ENCODE measurements around the gene SUB1.

SUB1 gene

DNA sequence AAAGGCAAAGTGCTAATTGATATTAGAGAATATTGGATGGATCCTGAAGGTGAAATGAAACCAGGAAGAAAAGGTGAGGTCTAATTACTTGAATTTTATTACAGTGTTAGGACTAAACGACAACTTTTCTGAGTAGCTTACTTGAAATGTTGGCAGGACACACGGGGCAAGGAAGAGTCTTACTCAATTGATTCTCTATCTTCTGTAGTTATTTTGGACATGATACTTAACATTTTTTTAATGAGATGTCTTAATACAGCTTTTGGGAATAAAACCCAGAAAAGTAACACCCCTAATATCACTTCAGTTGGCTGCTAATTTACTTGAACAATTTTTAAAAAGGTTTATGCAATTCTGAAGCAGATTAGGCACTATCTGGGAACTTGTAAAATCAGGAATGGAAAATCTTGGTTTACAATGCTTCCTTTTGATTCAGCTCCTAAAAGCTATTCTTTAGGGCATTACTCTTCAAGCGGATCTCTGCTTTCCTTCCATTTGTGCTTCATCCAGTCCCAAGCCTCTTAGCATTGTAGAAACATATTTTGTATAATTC, 13.7 kb downstream of the SUB1 start:
- WGBS, 2 experiments: 96 to 98% methylated on average over 2 to 3 of the region's 3 CpGs
- Histone ChIP-seq H3K4me3 (ENCODE audit: insufficient read depth, low read depth, low read length) (no peak overlapping the region), H3K27me3 (ENCODE audit: control insufficient read depth, insufficient read depth, low read length, poor library complexity, severe bottlenecking) (no peaks in the 10 kb centered on the region), H3K4me1 (ENCODE audit: control insufficient read depth, insufficient read depth, low read length) (no peaks in the 10 kb centered on the region), H3K36me3 (ENCODE audit: control insufficient read depth, insufficient read depth, low read length) (peaks cover 50% of the 10 kb centered on the region), H3K9me3 (ENCODE audit: control insufficient read depth, low read length) (no peaks in the 10 kb centered on the region), H3K27ac (ENCODE audit: insufficient read depth, low read depth, low read length, poor library complexity, severe bottlenecking) (no peak overlapping the region)

GRCh38 chr5:32600054-32600622, 14.8 kb downstream of the SUB1 start:
- no peak overlapping the region for H3K27ac ChIP-seq (ENCODE audit: insufficient read depth, low read depth, low read length, poor library complexity, severe bottlenecking)
- 97% methylated on average over 4 of the region's 4 CpGs for WGBS, 2 experiments
- no peaks in the 10 kb centered on the region for H3K9me3 ChIP-seq (ENCODE audit: control insufficient read depth, low read length)
- H3K36me3 ChIP-seq (ENCODE audit: control insufficient read depth, insufficient read depth, low read length): peaks cover 43% of the 10 kb centered on the region
- no peak overlapping the region for H3K4me3 ChIP-seq (ENCODE audit: insufficient read depth, low read depth, low read length)
- H3K4me1 ChIP-seq (ENCODE audit: control insufficient read depth, insufficient read depth, low read length): no peaks in the 10 kb centered on the region
- H3K27me3 ChIP-seq (ENCODE audit: control insufficient read depth, insufficient read depth, low read length, poor library complexity, severe bottlenecking): no peaks in the 10 kb centered on the region

DNA sequence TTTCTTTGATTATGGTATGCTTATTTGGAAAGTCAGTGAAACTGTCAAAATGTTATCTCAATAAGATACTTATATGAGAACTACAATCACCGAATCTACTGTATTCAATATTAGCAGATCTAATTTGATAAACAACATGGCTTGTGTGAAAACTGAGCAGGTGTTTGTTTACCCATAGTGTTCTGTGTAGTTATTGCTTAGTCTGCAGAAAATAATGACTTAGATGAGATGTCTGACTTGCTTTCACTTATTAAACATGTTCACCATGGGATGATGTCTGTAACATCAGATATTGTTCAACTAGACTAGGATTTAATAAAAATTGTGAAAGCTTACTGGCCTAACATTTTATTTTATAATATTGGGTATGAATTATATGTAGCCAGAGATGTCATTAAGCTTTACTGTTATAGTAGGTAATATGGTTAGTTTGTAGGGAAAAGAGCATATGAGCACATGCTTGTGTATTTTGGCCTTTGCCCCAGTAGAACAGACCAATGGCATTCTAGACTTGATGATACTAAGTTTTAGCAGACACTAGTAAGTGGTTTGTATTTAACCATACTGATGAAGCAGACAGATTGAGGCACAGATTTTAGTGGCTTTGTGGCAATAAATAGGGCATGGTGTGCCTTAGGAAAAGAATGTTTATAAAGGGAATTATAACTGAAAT, 16.4 kb downstream of the SUB1 start:
- no peak overlapping the region for H3K27ac ChIP-seq (ENCODE audit: insufficient read depth, low read depth, low read length, poor library complexity, severe bottlenecking)
- no CpG with 5 or more reads among the region's 1 CpG for WGBS, 2 experiments
- peaks cover 30% of the 10 kb centered on the region for H3K36me3 ChIP-seq (ENCODE audit: control insufficient read depth, insufficient read depth, low read length)
- no peaks in the 10 kb centered on the region for H3K27me3 ChIP-seq (ENCODE audit: control insufficient read depth, insufficient read depth, low read length, poor library complexity, severe bottlenecking)
- H3K4me1 ChIP-seq (ENCODE audit: control insufficient read depth, insufficient read depth, low read length): no peaks in the 10 kb centered on the region
- H3K9me3 ChIP-seq (ENCODE audit: control insufficient read depth, low read length): no peaks in the 10 kb centered on the region
- no peak overlapping the region for H3K4me3 ChIP-seq (ENCODE audit: insufficient read depth, low read depth, low read length)

GRCh38 chr5:32602906-32603305, 17.5 kb downstream of the SUB1 start:
- H3K9me3 ChIP-seq (ENCODE audit: control insufficient read depth, low read length): no peaks in the 10 kb centered on the region
- H3K4me3 ChIP-seq (ENCODE audit: insufficient read depth, low read depth, low read length): no peak overlapping the region
- H3K36me3 ChIP-seq (ENCODE audit: control insufficient read depth, insufficient read depth, low read length): peaks cover 26% of the 10 kb centered on the region
- no peak overlapping the region for H3K27ac ChIP-seq (ENCODE audit: insufficient read depth, low read depth, low read length, poor library complexity, severe bottlenecking)
- no peaks in the 10 kb centered on the region for H3K4me1 ChIP-seq (ENCODE audit: control insufficient read depth, insufficient read depth, low read length)
- H3K27me3 ChIP-seq (ENCODE audit: control insufficient read depth, insufficient read depth, low read length, poor library complexity, severe bottlenecking): no peaks in the 10 kb centered on the region
- WGBS, 2 experiments: 95 to 100% methylated on average over 2 of the region's 2 CpGs

- WGBS, 2 experiments: 75 to 85% methylated on average over 4 of the region's 4 CpGs
These were observed 19.7 kb downstream of the SUB1 start for GRCh38 chr5:32604800-32605765.

GRCh38 chr5:32605766-32606152, 20.4 kb downstream of the SUB1 start:
- no peak overlapping the region for H3K4me3 ChIP-seq (ENCODE audit: insufficient read depth, low read depth, low read length)
- no peak overlapping the region for H3K27ac ChIP-seq (ENCODE audit: insufficient read depth, low read depth, low read length, poor library complexity, severe bottlenecking)
- no peaks in the 10 kb centered on the region for H3K27me3 ChIP-seq (ENCODE audit: control insufficient read depth, insufficient read depth, low read length, poor library complexity, severe bottlenecking)
- WGBS, 2 experiments: 97 to 99% methylated on average over 2 of the region's 2 CpGs
- H3K36me3 ChIP-seq (ENCODE audit: control insufficient read depth, insufficient read depth, low read length): no peaks in the 10 kb centered on the region
- no peaks in the 10 kb centered on the region for H3K4me1 ChIP-seq (ENCODE audit: control insufficient read depth, insufficient read depth, low read length)
- H3K9me3 ChIP-seq (ENCODE audit: control insufficient read depth, low read length): no peaks in the 10 kb centered on the region

More at GRCh38 chr5:32604800-32605765, 19.7 kb downstream of the SUB1 start:
- H3K27me3 ChIP-seq (ENCODE audit: control insufficient read depth, insufficient read depth, low read length, poor library complexity, severe bottlenecking): no peaks in the 10 kb centered on the region
- no peak overlapping the region for H3K4me3 ChIP-seq (ENCODE audit: insufficient read depth, low read depth, low read length)
- no peaks in the 10 kb centered on the region for H3K4me1 ChIP-seq (ENCODE audit: control insufficient read depth, insufficient read depth, low read length)
- no peaks in the 10 kb centered on the region for H3K9me3 ChIP-seq (ENCODE audit: control insufficient read depth, low read length)
- H3K36me3 ChIP-seq (ENCODE audit: control insufficient read depth, insufficient read depth, low read length): peaks cover 6% of the 10 kb centered on the region
- H3K27ac ChIP-seq (ENCODE audit: insufficient read depth, low read depth, low read length, poor library complexity, severe bottlenecking): no peak overlapping the region

DNA sequence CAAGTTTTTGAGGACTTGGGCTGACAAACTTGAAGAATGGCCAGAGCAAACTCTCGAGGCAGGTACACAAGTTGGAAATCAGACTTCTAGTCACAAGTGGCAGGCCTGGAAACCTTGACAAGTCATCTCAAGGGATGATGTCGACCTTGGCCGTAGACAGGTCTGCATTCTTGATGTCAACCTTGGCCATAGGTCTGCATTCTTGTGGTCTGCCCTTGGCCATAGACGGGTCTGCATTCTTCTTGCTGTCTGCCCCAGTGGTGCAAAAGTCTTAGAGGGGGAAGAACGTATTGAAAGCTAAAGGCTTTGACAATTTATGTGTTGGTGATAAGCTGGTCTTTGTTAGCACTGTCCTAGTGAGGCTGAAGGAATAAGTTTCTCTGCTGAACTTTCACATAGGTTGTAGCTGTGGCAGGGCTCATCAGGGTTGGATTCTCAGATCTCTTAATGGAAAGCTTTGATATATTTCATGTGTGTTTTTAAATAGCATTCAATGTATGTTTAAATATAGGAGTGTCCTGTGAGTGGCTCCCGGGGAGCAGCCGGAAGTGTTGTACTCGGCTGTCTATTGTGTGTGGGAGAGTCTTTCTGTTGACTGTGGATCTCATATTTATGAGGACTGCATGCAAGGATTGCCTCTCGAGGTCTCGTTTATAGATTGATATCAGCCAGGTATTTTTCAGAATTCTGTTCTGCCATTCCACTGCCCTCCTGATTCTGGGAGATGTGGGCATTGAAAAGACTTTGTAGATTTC, 27.0 kb downstream of the SUB1 start:
- Histone ChIP-seq H3K4me1 (ENCODE audit: control insufficient read depth, insufficient read depth, low read length) (no peaks in the 10 kb centered on the region), H3K36me3 (ENCODE audit: control insufficient read depth, insufficient read depth, low read length) (no peaks in the 10 kb centered on the region), H3K4me3 (ENCODE audit: insufficient read depth, low read depth, low read length) (no peak overlapping the region), H3K27me3 (ENCODE audit: control insufficient read depth, insufficient read depth, low read length, poor library complexity, severe bottlenecking) (no peaks in the 10 kb centered on the region), H3K27ac (ENCODE audit: insufficient read depth, low read depth, low read length, poor library complexity, severe bottlenecking) (no peak overlapping the region), H3K9me3 (ENCODE audit: control insufficient read depth, low read length) (no peaks in the 10 kb centered on the region)
- WGBS, 2 experiments: 92% methylated on average over 10 of the region's 10 CpGs

GRCh38 chr5:32613050-32613672, 27.8 kb downstream of the SUB1 start:
- Histone ChIP-seq H3K9me3 (ENCODE audit: control insufficient read depth, low read length) (no peaks in the 10 kb centered on the region), H3K36me3 (ENCODE audit: control insufficient read depth, insufficient read depth, low read length) (no peaks in the 10 kb centered on the region), H3K4me3 (ENCODE audit: insufficient read depth, low read depth, low read length) (no peak overlapping the region), H3K27me3 (ENCODE audit: control insufficient read depth, insufficient read depth, low read length, poor library complexity, severe bottlenecking) (no peaks in the 10 kb centered on the region), H3K4me1 (ENCODE audit: control insufficient read depth, insufficient read depth, low read length) (no peaks in the 10 kb centered on the region), H3K27ac (ENCODE audit: insufficient read depth, low read depth, low read length, poor library complexity, severe bottlenecking) (no peak overlapping the region)
- WGBS, 2 experiments: 18 to 20% methylated on average over 7 to 8 of the region's 10 CpGs

GRCh38 chr5:32615236-32615635, 29.9 kb downstream of the SUB1 start:
- H3K4me1 ChIP-seq (ENCODE audit: control insufficient read depth, insufficient read depth, low read length): no peaks in the 10 kb centered on the region
- WGBS, 2 experiments: 90 to 91% methylated on average over 3 of the region's 3 CpGs

More at GRCh38 chr5:32615236-32615635, 29.9 kb downstream of the SUB1 start:
- no peaks in the 10 kb centered on the region for H3K27me3 ChIP-seq (ENCODE audit: control insufficient read depth, insufficient read depth, low read length, poor library complexity, severe bottlenecking)
- no peak overlapping the region for H3K4me3 ChIP-seq (ENCODE audit: insufficient read depth, low read depth, low read length)
- H3K9me3 ChIP-seq (ENCODE audit: control insufficient read depth, low read length): no peaks in the 10 kb centered on the region
- H3K27ac ChIP-seq (ENCODE audit: insufficient read depth, low read depth, low read length, poor library complexity, severe bottlenecking): no peak overlapping the region
- H3K36me3 ChIP-seq (ENCODE audit: control insufficient read depth, insufficient read depth, low read length): no peaks in the 10 kb centered on the region
